ELF-1 (cell line): Measurements from ENCODE around the gene TBC1D2B.

Experiments used
- DNase-seq: peaks from one replicate; pipeline ENCODE4 v3.0.0-alpha.2; 2016; ENCODE audit warnings: low read depth, low spot score

The TBC1D2B gene

DNA sequence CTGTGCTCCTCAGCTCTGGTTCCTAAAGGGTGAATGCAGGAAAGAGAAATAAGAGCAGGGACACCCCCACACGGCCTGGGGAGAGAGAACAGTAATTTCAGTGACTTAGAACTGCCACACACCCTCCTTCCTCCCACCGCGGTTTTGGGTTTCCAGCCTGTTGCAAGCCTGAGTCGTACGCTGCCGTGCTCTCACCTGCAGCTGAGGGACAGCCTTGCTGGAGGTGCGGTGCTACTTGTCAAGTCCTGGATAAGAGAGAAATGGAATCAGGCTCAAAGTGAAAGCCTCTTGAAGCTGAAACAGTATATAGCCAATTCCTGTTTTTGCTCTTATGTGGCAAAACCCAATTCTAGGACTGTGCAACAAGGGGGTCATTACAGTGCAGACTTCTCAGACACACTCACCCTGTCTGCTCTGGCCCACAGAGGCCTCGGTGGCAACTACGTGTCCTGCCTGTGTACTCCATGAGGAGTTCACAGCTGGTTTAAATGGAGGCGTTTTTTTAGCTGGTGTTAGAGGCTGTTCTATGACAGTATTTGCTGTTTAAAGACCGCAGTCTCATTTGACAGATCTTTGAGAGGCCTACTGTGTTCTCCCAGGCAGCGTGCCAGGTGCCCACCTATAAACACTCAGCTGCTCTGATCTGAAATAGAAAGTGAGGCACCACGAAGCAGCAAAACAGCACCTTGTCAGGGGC, 42.9 kb downstream of the TBC1D2B start:
- no peak for DNase-seq

- DNase-seq: no peak
These were observed 43.6 kb downstream of the TBC1D2B start for GRCh38 chr15:78033864-78034263.

- DNase-seq: no peak
These were observed 44.8 kb downstream of the TBC1D2B start for GRCh38 chr15:78032671-78033070.

DNA sequence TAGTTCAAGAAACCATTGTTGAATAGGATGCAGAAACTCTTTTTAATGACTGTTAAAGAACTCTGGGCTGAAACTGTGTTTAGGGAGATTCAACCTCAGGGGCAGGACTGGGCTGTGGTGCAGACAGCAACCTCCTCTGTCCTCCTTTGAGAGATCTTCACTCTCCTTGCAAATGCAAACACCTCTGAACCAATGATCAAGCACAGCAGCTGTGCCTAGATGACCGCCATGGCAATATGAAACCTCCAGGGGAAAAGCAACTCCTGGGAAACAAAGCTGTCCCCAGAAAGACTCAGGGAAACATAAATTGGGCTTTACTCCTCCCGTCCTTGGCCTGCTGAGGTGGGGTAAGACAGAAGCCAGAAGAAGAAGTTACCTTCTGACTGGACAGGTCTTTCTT, 52.6 kb downstream of the TBC1D2B start:
- DNase-seq: peak; percentile 15

DNA sequence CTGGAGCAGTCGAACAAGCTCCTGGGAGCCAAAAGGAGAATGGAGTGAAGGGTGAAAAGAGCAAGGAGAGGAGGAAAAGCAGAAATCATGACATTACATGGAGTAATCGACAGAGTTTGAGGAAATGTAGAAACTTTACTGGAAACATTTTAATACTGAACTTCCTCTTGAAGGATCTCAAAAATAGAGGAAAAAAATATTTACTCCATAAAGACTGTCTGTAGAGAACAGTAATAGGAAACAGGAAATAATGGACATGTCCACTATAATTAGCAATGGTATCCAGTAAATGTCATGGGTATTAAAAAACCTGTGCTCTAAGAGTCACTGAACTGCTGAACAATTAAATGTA, 53.0 kb downstream of the TBC1D2B start:
- DNase-seq: no peak

- DNase-seq: no peak
These were observed 53.5 kb downstream of the TBC1D2B start for GRCh38 chr15:78023865-78024518.

GRCh38 chr15:78023081-78023665, 54.3 kb downstream of the TBC1D2B start:
- DNase-seq: no peak

DNA sequence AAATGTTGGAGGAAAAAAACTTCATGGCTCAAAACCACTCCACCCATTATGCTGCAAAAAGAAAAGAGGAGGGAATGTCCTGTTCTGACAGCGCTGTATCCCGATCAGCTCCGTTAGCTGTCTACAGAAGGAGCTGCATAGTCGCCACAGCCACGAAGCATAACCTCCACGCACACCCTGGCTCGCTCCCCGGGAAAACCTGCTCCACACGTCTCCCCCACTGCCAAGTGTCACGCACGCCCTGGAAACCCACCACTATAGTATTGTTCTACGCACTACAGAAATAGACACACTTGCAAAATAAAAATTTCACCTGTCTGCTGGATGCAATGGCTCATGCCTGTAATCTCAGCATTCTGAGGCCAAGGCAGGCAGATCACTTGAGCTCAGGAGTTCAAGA, 55.8 kb downstream of the TBC1D2B start:
- no peak for DNase-seq

DNA sequence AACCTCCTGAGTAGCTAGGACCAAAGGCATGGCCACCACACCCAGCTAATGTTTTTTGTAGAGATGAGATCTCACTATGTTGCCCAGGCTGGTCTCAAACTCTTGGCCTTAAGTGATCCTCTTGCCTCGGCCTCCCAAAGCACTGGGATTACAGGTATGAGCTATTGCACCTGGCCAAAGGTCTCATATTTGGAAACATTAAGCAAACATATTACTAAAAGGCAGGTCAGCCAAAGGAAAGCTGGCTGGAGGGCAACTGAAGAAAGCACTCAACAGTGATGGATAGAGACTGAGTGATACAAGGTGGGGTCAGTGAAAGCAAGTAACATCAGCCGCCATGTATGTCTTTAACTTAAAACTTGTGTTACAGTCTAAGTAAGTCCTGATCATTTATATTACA, 57.5 kb downstream of the TBC1D2B start:
- no peak for DNase-seq

DNA sequence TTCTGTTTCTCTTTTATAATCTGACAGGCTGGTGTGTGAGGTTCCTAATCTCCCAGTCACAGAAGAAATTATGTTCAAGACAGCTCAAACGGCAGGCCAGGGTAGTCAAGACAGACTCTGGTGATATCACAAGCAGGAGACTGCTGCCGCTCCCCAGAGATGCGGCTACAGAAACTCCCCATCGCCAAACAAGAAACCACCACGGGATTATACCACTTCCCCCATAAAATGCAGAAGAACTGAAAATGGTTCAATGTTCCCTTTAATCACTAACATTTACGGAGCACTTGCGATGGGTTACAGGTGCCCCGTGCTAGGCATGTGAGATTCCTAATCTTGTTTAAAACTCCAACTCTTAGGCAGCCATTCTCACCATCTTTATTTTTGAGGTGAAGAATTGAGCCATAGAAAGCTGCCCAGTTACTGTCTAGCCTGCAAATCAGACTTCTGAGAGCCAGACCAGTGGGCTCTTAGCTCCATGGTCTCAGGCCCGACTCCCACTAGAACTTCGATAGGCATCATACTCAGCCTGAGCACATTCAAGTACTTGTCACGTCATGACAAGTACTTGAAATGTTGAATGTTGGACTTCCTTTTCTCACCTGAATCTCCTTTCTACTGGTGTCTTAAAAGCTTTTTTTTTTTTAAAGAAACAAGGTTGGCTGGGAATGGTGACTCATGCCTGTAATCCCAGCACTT, 58.4 kb downstream of the TBC1D2B start:
- no peak for DNase-seq

GRCh38 chr15:78018445-78018844, 59.1 kb downstream of the TBC1D2B start:
- no peak for DNase-seq

DNA sequence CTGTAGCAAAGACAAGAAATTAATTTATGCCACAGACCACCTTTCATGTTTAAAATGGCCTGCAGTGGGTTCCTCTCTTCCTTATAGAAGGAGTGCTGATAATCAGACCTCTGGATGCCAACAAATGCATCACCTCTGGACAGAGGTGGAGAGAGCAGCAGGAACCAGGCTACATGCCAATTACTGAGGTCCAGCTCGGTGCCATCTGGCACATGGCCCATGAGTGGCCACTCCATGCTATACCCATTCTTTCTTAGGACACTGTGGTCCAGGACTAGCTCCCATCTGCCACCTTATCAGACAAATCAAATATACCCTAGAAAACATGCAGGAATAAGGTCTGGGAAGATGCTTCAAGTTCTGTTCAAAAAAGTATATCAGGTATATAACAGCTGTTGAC, 60.7 kb downstream of the TBC1D2B start:
- DNase-seq: no peak

DNA sequence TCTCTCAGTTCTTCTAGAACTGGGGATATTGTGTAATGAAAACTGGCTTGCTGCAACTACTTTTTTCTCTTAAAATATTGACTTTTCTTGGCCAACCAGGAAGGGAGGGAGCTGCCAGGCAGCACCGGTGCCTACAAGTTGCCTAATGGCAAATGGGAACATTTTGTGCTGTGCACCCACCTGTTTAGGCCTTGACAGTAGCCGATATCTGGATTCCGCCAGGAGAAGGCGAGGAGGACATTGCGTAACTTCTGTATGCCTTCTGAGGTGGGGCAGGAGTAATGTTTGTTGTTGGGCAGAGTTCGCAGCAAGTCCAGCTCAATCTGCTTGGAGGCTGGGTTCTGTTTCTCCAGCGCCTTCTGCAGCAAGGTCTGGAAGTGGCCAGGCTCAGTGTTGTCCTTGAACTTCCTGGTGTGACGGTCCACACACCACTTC, 64.9 kb downstream of the TBC1D2B start:
- no peak for DNase-seq

DNA sequence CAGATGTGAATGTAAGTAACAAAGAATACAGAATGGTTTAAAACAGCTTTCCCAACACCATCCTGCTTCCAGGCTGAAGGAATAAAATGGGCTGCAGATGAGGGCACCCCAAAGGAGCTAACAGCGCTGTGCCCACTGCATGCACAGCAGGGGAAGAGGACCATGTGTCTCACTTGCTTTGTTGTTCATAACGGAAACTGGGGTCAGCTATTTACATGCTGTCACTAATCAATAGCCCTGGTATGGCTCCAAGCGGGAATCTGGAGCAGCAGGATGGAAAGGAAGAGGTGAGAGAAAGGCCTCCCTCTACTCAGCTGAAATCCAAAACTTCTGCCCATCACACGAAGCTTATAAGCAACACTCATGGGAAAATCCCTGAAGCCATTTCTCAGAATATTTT, 67.4 kb downstream of the TBC1D2B start:
- DNase-seq: no peak

DNA sequence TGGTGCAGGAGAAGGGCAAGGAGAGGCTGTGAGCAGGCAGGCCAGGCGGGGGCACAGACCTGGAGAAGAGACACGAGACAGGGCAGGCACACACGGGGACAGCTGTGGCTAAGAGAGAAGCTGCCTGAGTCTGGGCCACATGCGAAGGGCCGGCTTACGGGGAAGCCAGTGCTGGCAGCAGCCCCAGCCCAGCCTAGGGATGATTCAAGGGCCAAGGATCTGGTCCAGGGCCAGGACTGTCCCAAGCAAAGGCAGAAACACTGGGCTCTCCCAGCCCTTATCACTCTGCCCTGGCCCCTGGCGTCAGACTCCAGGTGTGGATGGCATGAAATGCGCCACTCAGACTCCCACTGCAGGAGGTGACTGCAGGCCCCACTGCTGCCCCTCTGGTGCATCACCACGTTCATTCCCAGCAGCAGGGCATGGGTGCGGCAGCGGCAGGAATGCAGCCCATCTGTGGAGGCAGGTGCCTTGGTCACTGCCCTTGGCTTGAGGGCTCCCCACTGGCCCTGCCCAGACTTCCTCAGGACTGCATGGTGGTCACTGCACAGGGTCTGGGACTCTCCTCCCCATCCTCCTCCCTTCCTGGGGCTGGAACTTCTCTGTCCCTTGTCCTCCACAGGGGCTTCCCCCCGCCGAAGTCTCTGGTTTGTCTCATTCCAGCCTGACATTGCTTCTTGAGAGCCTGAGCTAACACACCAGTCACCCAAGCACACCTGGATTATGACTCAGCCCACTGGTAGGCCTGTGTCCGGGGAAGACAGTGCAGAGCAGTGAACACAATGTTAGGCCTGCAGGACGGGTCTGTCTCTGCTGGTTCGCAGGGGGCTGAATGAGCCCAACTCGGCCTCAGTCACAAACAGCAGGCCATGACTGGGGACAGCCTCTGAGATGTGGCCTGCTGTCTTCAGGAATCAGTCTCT, 69.3 kb downstream of the TBC1D2B start:
- no peak for DNase-seq

GRCh38 chr15:78007211-78007931, 70.1 kb downstream of the TBC1D2B start:
- DNase-seq: no peak

- no peak for DNase-seq
These were observed 70.8 kb downstream of the TBC1D2B start for GRCh38 chr15:78006567-78007205.

- no peak for DNase-seq
These were observed 72.4 kb downstream of the TBC1D2B start for GRCh38 chr15:78004919-78005634.

- DNase-seq: peak; percentile 28
These were observed 73.2 kb downstream of the TBC1D2B start for GRCh38 chr15:78004222-78004727.
